HepG2 (cell line): ENCODE results near the gene SETD1A. TPM values are rescaled to one million over a fixed set of nuclear protein-coding genes. Genes with fewer than 3 reads are reported as not detected.

ENCODE experiments used
- FOXA1 ChIP-seq, 2 experiments: fragments of 450-650 bp in 1 of 2; sonication (generic) in 1 of 2; formaldehyde crosslinking in 1 of 2; IDR thresholded peaks; 2 replicates each; pipeline versions ENCODE4 v1.4.0 to v1.6.1; 2016 to 2020; ENCODE audit warnings: missing genetic modification reagents in 1 of 2
- HOXA5 ChIP-seq: sonication (generic); formaldehyde crosslinking; IDR thresholded peaks from 2 replicates; pipeline ENCODE4 v1.4.0; 2020; ENCODE audit warnings: missing genetic modification reagents
- ISX ChIP-seq: sonication (generic); formaldehyde crosslinking; conservative IDR thresholded peaks from 2 replicates; pipeline ENCODE4 v1.5.0; 2020; ENCODE audit warnings: missing genetic modification reagents
- KAT8 ChIP-seq: IDR thresholded peaks from 2 replicates; pipeline ENCODE4 v1.6.1; 2016; ENCODE audit warnings: missing genetic modification reagents, missing compliant biosample characterization
- MTA3 ChIP-seq: sonication (generic); formaldehyde crosslinking; IDR thresholded peaks from 2 replicates; pipeline ENCODE4 v1.4.0; 2020; ENCODE audit warnings: missing genetic modification reagents
- NFIC ChIP-seq: IDR thresholded peaks from 2 replicates; pipeline ENCODE4 v1.6.1; 2012; ENCODE audit warnings: mild to moderate bottlenecking, low read length, inconsistent platforms
- NFYC ChIP-seq: IDR thresholded peaks from 2 replicates; pipeline ENCODE4 v1.6.1; 2016; ENCODE audit warnings: missing genetic modification reagents, missing compliant biosample characterization
- NR2F1 ChIP-seq, 2 experiments: fragments of 450-650 bp in 1 of 2; formaldehyde crosslinking in 1 of 2; IDR thresholded peaks; 2 replicates each; pipeline versions ENCODE4 v1.5.0 to v1.6.1; 2016 to 2020; ENCODE audit warnings: mild to moderate bottlenecking in 1 of 2, missing compliant biosample characterization in 1 of 2, missing genetic modification reagents in 1 of 2, moderate library complexity in 1 of 2
- NR2F2 ChIP-seq: IDR thresholded peaks from 2 replicates; pipeline ENCODE4 v1.6.1; 2012; ENCODE audit warnings: low read depth, inconsistent platforms, borderline replicate concordance
- RFX3 ChIP-seq: IDR thresholded peaks from 2 replicates; pipeline ENCODE4 v1.6.1; 2016; ENCODE audit warnings: missing biosample characterization, missing genetic modification reagents
- SPEN ChIP-seq: sonication (generic); formaldehyde crosslinking; IDR thresholded peaks from 2 replicates; pipeline ENCODE4 v1.5.1; 2020; ENCODE audit warnings: low read depth, mild to moderate bottlenecking, missing genetic modification reagents
- TOE1 ChIP-seq: sonication (generic); formaldehyde crosslinking; IDR thresholded peaks from 2 replicates; pipeline ENCODE4 v1.4.0; 2020; ENCODE audit warnings: mild to moderate bottlenecking, missing genetic modification reagents
- XRCC5 ChIP-seq: fragments of 200-400 bp; formaldehyde crosslinking; optimal IDR thresholded peaks from 2 replicates; pipeline ENCODE3; 2017; ENCODE audit warnings: mild to moderate bottlenecking, low read length
- ZFP36L2 ChIP-seq: sonication (generic); formaldehyde crosslinking; IDR thresholded peaks from 2 replicates; pipeline ENCODE4 v1.4.0; 2020; ENCODE audit warnings: missing genetic modification reagents
- ZFP37 ChIP-seq: sonication (generic); formaldehyde crosslinking; IDR thresholded peaks from 2 replicates; pipeline ENCODE4 v1.4.0; 2020; ENCODE audit warnings: missing genetic modification reagents, borderline replicate concordance
- ZKSCAN8 ChIP-seq: IDR thresholded peaks from 2 replicates; pipeline ENCODE4 v1.6.1; 2016; ENCODE audit warnings: borderline replicate concordance, missing genetic modification reagents, missing compliant biosample characterization
- ZMYM4 ChIP-seq: sonication (generic); formaldehyde crosslinking; IDR thresholded peaks from 2 replicates; pipeline ENCODE4 v1.8.1; 2023; ENCODE audit warnings: mild to moderate bottlenecking, missing genetic modification reagents
- ZNF34 ChIP-seq: sonication (generic); formaldehyde crosslinking; IDR thresholded peaks from 2 replicates; pipeline ENCODE4 v1.4.0; 2020; ENCODE audit warnings: mild to moderate bottlenecking, missing genetic modification reagents, borderline replicate concordance
- ZNF563 ChIP-seq: sonication (generic); formaldehyde crosslinking; IDR thresholded peaks from 2 replicates; pipeline ENCODE4 v1.8.0; 2022; ENCODE audit warnings: mild to moderate bottlenecking, moderate library complexity, missing genetic modification reagents
- polyA plus RNA-seq, 8 experiments: library from polyadenylated mRNA; depleted of rRNA in 3 of 8; stranded (reverse) in 7 of 8; unstranded in 1 of 8; fragments of >200 nt; fragmentation: Illumina TruSeq in 4 of 8; extraction: Trizol in 4 of 8; gene quantifications; 2 replicates each; pipeline versions ENCODE4 v1.2.1 to v1.2.3, GENCODE V29; 2011 to 2016; ENCODE audit warnings: low read depth in 4 of 8, missing spikeins in 1 of 8, mixed read lengths in 1 of 8; ENCODE audit not compliant: insufficient read depth in 1 of 8
- total RNA-seq, 5 experiments: library from RNA; depleted of rRNA; stranded (reverse); fragments of >200 nt; fragmentation: Illumina TruSeq; extraction: Trizol; gene quantifications; 2 replicates each; pipeline ENCODE4 v1.2.3, GENCODE V29; 2016; ENCODE audit warnings: low read depth in 1 of 5
- TF ChIP-seq, protein P1 (sequence below): sonication (generic); formaldehyde crosslinking; IDR thresholded peaks from 2 replicates; pipeline ENCODE4 v1.4.0; 2020; ENCODE audit warnings: mild to moderate bottlenecking, missing genetic modification reagents
- TF ChIP-seq, protein P2 (sequence below): sonication (generic); formaldehyde crosslinking; conservative IDR thresholded peaks from 2 replicates; pipeline ENCODE4 v1.8.0; 2022; ENCODE audit warnings: missing genetic modification reagents
- TF ChIP-seq, protein P3 (sequence below): sonication (generic); formaldehyde crosslinking; IDR thresholded peaks from 2 replicates; pipeline ENCODE4 v1.8.0; 2022; ENCODE audit warnings: missing genetic modification reagents, mild to moderate bottlenecking, inconsistent platforms, borderline replicate concordance
- TF ChIP-seq, protein P4 (sequence below): IDR thresholded peaks from 2 replicates; pipeline ENCODE4 v1.6.1; 2016

Gene SETD1A
- total and polyA plus RNA-seq, 2 of the 13 experiments (the other 11 are each of a cell fraction or from before 2014, with no cell fraction given): 3.8 to 5.6 TPM

DNA sequence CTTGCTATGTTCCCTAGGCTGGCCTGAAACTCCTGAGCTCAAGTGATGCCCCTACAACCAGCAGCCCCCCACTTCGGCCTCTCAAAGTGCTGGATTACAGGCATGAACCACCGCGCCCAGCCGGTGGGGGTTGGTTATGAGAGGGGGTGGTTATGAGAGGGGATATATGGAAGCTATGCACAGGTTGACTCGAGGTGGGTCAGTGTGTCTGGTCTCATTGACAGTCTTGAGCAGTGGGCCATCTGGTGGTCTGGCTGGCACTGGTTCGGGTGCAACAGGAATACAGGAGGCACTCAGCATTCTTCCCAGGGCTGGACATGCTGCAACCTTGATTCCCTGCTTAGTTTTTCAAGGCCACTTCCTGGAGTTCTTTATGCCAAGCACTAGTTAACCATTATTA, 58.5 kb downstream of the SETD1A start (continued):
- TF ChIP-seq KAT8 (CRISPR knock-in tag) (peak; percentile 50), ZMYM4 (CRISPR knock-in tag) (peak; percentile 30; the same call in 1 of the 2 replicates), NR2F2 (no peak), NFIC (no peak), RFX3 (CRISPR knock-in tag) (no peak), XRCC5 (peak; percentile 54), NFYC (CRISPR knock-in tag) (no peak), FOXA1 (IDR thresholded peaks at IDR 0.05) (no peak), FOXA1 (CRISPR knock-in tag; IDR thresholded peaks at IDR 0.05) (no peak), TOE1 (CRISPR knock-in tag) (no peak), ZKSCAN8 (CRISPR knock-in tag) (0 out of 2 replicates have a peak, but pooled peaks have one; percentile 35), ZNF34 (no peak), SPEN (CRISPR knock-in tag) (peak; percentile 20; the same call in 1 of the 2 replicates), NR2F1 (CRISPR knock-in tag; IDR thresholded peaks at IDR 0.05) (no peak), HOXA5 (CRISPR knock-in tag) (no peak), ZFP37 (CRISPR knock-in tag) (no peak), ZNF563 (CRISPR knock-in tag) (no peak), MTA3 (CRISPR knock-in tag) (no peak), ISX (no peak), ZFP36L2 (no peak)
- TF ChIP-seq, protein P1, sequence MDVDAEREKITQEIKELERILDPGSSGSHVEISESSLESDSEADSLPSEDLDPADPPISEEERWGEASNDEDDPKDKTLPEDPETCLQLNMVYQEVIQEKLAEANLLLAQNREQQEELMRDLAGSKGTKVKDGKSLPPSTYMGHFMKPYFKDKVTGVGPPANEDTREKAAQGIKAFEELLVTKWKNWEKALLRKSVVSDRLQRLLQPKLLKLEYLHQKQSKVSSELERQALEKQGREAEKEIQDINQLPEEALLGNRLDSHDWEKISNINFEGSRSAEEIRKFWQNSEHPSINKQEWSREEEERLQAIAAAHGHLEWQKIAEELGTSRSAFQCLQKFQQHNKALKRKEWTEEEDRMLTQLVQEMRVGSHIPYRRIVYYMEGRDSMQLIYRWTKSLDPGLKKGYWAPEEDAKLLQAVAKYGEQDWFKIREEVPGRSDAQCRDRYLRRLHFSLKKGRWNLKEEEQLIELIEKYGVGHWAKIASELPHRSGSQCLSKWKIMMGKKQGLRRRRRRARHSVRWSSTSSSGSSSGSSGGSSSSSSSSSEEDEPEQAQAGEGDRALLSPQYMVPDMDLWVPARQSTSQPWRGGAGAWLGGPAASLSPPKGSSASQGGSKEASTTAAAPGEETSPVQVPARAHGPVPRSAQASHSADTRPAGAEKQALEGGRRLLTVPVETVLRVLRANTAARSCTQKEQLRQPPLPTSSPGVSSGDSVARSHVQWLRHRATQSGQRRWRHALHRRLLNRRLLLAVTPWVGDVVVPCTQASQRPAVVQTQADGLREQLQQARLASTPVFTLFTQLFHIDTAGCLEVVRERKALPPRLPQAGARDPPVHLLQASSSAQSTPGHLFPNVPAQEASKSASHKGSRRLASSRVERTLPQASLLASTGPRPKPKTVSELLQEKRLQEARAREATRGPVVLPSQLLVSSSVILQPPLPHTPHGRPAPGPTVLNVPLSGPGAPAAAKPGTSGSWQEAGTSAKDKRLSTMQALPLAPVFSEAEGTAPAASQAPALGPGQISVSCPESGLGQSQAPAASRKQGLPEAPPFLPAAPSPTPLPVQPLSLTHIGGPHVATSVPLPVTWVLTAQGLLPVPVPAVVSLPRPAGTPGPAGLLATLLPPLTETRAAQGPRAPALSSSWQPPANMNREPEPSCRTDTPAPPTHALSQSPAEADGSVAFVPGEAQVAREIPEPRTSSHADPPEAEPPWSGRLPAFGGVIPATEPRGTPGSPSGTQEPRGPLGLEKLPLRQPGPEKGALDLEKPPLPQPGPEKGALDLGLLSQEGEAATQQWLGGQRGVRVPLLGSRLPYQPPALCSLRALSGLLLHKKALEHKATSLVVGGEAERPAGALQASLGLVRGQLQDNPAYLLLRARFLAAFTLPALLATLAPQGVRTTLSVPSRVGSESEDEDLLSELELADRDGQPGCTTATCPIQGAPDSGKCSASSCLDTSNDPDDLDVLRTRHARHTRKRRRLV (CRISPR knock-in tag): 0 out of 2 replicates have a peak, but pooled peaks have one; percentile 45
- TF ChIP-seq, protein P2, sequence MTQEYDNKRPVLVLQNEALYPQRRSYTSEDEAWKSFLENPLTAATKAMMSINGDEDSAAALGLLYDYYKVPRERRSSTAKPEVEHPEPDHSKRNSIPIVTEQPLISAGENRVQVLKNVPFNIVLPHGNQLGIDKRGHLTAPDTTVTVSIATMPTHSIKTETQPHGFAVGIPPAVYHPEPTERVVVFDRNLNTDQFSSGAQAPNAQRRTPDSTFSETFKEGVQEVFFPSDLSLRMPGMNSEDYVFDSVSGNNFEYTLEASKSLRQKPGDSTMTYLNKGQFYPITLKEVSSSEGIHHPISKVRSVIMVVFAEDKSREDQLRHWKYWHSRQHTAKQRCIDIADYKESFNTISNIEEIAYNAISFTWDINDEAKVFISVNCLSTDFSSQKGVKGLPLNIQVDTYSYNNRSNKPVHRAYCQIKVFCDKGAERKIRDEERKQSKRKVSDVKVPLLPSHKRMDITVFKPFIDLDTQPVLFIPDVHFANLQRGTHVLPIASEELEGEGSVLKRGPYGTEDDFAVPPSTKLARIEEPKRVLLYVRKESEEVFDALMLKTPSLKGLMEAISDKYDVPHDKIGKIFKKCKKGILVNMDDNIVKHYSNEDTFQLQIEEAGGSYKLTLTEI (CRISPR knock-in tag): no peak
- TF ChIP-seq, protein P3, sequence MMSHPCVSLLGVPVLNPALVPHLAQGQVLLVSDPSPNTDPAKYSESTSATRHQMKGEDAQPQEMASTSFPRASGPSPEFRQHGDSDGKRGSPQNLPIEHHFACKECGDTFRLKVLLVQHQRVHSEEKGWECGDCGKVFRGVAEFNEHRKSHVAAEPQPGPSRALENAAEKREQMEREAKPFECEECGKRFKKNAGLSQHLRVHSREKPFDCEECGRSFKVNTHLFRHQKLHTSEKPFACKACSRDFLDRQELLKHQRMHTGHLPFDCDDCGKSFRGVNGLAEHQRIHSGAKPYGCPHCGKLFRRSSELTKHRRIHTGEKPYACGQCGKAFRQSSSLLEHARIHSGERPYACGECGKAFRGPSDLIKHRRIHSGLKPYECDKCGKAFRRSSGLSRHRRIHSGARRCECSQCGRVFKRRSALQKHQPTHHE (CRISPR knock-in tag): no peak
- TF ChIP-seq, protein P4, sequence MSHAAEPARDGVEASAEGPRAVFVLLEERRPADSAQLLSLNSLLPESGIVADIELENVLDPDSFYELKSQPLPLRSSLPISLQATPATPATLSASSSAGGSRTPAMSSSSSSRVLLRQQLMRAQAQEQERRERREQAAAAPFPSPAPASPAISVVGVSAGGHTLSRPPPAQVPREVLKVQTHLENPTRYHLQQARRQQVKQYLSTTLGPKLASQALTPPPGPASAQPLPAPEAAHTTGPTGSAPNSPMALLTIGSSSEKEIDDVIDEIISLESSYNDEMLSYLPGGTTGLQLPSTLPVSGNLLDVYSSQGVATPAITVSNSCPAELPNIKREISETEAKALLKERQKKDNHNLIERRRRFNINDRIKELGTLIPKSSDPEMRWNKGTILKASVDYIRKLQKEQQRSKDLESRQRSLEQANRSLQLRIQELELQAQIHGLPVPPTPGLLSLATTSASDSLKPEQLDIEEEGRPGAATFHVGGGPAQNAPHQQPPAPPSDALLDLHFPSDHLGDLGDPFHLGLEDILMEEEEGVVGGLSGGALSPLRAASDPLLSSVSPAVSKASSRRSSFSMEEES (CRISPR knock-in tag): no peak
